LHCN-M2 (cell line): ENCODE data around the gene SDR39U1. TPM values are rescaled to one million over a fixed set of nuclear protein-coding genes. Genes with fewer than 3 reads are reported as not detected.

Experiments
- DNase-seq: peaks from one replicate; pipeline ENCODE4 v3.0.0-alpha.2; 2012; ENCODE audit warnings: low read depth
- total RNA-seq: library from RNA; depleted of rRNA; stranded (reverse); fragments of >200 nt; gene quantifications from 2 replicates; pipeline ENCODE4 v1.2.3, GENCODE V29; 2014; rRNA removed

The SDR39U1 gene
- total RNA-seq, 1 experiment from 2014 or later: 26.6 TPM

- DNase-seq: no peak
These were observed 51.7 kb downstream of the SDR39U1 start for GRCh38 chr14:24390701-24391468.

Other genes with a start within 250 kb of the SDR39U1 start
- gene TM9SF1, start 247.3 kb downstream of the SDR39U1 start, total RNA-seq: 84.2 and 85.8 TPM in 2 replicates
- gene TSSK4, start 237.1 kb downstream of the SDR39U1 start, total RNA-seq: not detected in 2 replicates
- gene CHMP4A, start 229.3 kb downstream of the SDR39U1 start, total RNA-seq: 48.6 and 54.1 TPM in 2 replicates
- gene MDP1, start 226.7 kb downstream of the SDR39U1 start, total RNA-seq: 16.6 and 18.5 TPM in 2 replicates
- gene NEDD8, start 210.4 kb downstream of the SDR39U1 start, total RNA-seq: 260 and 318 TPM in 2 replicates
- gene GMPR2, start 209.8 kb downstream of the SDR39U1 start, total RNA-seq: 83.1 and 87.8 TPM in 2 replicates
- gene TINF2, start 200.2 kb downstream of the SDR39U1 start, total RNA-seq: 55.9 and 56.6 TPM in 2 replicates
- 0.38 and 2.5 TPM in 2 replicates for gene TGM1, start 179.6 kb downstream of the SDR39U1 start, total RNA-seq
- gene RABGGTA, start 171.2 kb downstream of the SDR39U1 start, total RNA-seq: 29.0 and 29.4 TPM in 2 replicates
- gene DHRS1, start 143.0 kb downstream of the SDR39U1 start, total RNA-seq: 14.4 and 16.1 TPM in 2 replicates
- 23.0 and 23.7 TPM in 2 replicates for gene NOP9, start 142.9 kb downstream of the SDR39U1 start, total RNA-seq
- 0.34 TPM in 1 of 2 replicates, not detected in the other for gene CIDEB, start 134.8 kb downstream of the SDR39U1 start, total RNA-seq
- 2.4 and 2.5 TPM in 2 replicates for gene LTB4R2, start 132.6 kb downstream of the SDR39U1 start, total RNA-seq
- 0.90 and 1.7 TPM in 2 replicates for gene LTB4R, start 131.3 kb downstream of the SDR39U1 start, total RNA-seq
- under 0.01 TPM in 1 of 2 replicates, not detected in the other for gene ADCY4, start 107.7 kb downstream of the SDR39U1 start, total RNA-seq
- not detected in 2 replicates for gene RIPK3, start 102.8 kb downstream of the SDR39U1 start, total RNA-seq
- 17.1 and 21.6 TPM in 2 replicates for gene NFATC4, start 74.6 kb downstream of the SDR39U1 start, total RNA-seq
- 0.06 TPM in 2 replicates for gene NYNRIN, start 43.8 kb downstream of the SDR39U1 start, total RNA-seq
- 1.3 and 1.9 TPM in 2 replicates for gene CBLN3, start 13.1 kb downstream of the SDR39U1 start, total RNA-seq
- 27.0 and 29.7 TPM in 2 replicates for gene KHNYN, start 12.8 kb downstream of the SDR39U1 start, total RNA-seq
- not detected in 2 replicates for gene CMA1, start 65.5 kb upstream of the SDR39U1 start, total RNA-seq
- gene CTSG, start 133.5 kb upstream of the SDR39U1 start, total RNA-seq: not detected in 2 replicates
- gene GZMH, start 166.9 kb upstream of the SDR39U1 start, total RNA-seq: not detected in 2 replicates
- not detected in 2 replicates for gene GZMB, start 191.4 kb upstream of the SDR39U1 start, total RNA-seq